ENCODE measurements around the gene ARMC2.
"Not testable (repeated sequence)": the region's sequence is repeated elsewhere in the genome, so short reads cannot be mapped to it uniquely, and the experiment has no call there.

Gene ARMC2

GRCh38 chr6:108884211-108885059 is 36.2 kb downstream of the ARMC2 start:
- TF ChIP-seq EZH2 (IDR thresholded peaks at IDR 0.05; ENCODE audit: borderline replicate concordance, low read length) (no peak), CTCF (IDR thresholded peaks at IDR 0.05; ENCODE audit: low read length) (no peak)
- no peaks in the 10 kb centered on the region for H3K79me2 ChIP-seq (ENCODE audit: insufficient read depth, low read length)
- no peaks in the 10 kb centered on the region for H4K20me1 ChIP-seq (ENCODE audit: insufficient read depth, low read length)

GRCh38 chr6:108888052-108888451 is 39.8 kb downstream of the ARMC2 start:
- H3K27me3 ChIP-seq (ENCODE audit: insufficient read depth, low read length): no peaks in the 10 kb centered on the region

More at GRCh38 chr6:108884211-108885059, 36.2 kb downstream of the ARMC2 start:
- Histone ChIP-seq H3K4me1 (ENCODE audit: insufficient read depth, low read length, severe bottlenecking) (no peaks in the 10 kb centered on the region), H3K9me3 (ENCODE audit: low read length) (no peaks in the 10 kb centered on the region), H3K4me3 (ENCODE audit: low read depth, low read length, poor library complexity, severe bottlenecking) (no peak overlapping the region), H3K4me2 (ENCODE audit: low read length) (no peak overlapping the region), H3K27ac (ENCODE audit: low read depth, low read length, poor library complexity, severe bottlenecking) (no peak overlapping the region), H3K9me2 (ENCODE audit: low read depth, low read length) (no peaks in the 10 kb centered on the region), H2AFZ (ENCODE audit: low read length) (no peak overlapping the region), H3F3A (ENCODE audit: insufficient read depth, low read length) (no peaks in the 10 kb centered on the region), H3K36me3 (ENCODE audit: insufficient read depth, low read length) (no peaks in the 10 kb centered on the region), H3K9ac (ENCODE audit: low read length) (no peak overlapping the region), H3K27me3 (ENCODE audit: insufficient read depth, low read length) (no peaks in the 10 kb centered on the region)

GRCh38 chr6:108888745-108889144 is 40.5 kb downstream of the ARMC2 start:
- TF ChIP-seq CTCF (IDR thresholded peaks at IDR 0.05; ENCODE audit: low read length) (no peak), EZH2 (IDR thresholded peaks at IDR 0.05; ENCODE audit: borderline replicate concordance, low read length) (no peak)
- no peak overlapping the region for H3K4me2 ChIP-seq (ENCODE audit: low read length)
- H3F3A ChIP-seq (ENCODE audit: insufficient read depth, low read length): no peaks in the 10 kb centered on the region

More at GRCh38 chr6:108888052-108888451, 39.8 kb downstream of the ARMC2 start:
- H3K9me2 ChIP-seq (ENCODE audit: low read depth, low read length): no peaks in the 10 kb centered on the region
- H3K27ac ChIP-seq (ENCODE audit: low read depth, low read length, poor library complexity, severe bottlenecking): no peak overlapping the region
- H3K79me2 ChIP-seq (ENCODE audit: insufficient read depth, low read length): no peaks in the 10 kb centered on the region
- no peaks in the 10 kb centered on the region for H3K4me1 ChIP-seq (ENCODE audit: insufficient read depth, low read length, severe bottlenecking)
- H2AFZ ChIP-seq (ENCODE audit: low read length): no peak overlapping the region
- H3K4me3 ChIP-seq (ENCODE audit: low read depth, low read length, poor library complexity, severe bottlenecking): no peak overlapping the region
- H3K9ac ChIP-seq (ENCODE audit: low read length): no peak overlapping the region
- no peaks in the 10 kb centered on the region for H3F3A ChIP-seq (ENCODE audit: insufficient read depth, low read length)
- no peaks in the 10 kb centered on the region for H4K20me1 ChIP-seq (ENCODE audit: insufficient read depth, low read length)
- no peak overlapping the region for H3K4me2 ChIP-seq (ENCODE audit: low read length)
- no peaks in the 10 kb centered on the region for H3K36me3 ChIP-seq (ENCODE audit: insufficient read depth, low read length)
- no peak for TF ChIP-seq CTCF (IDR thresholded peaks at IDR 0.05; ENCODE audit: low read length)
- H3K9me3 ChIP-seq (ENCODE audit: low read length): no peaks in the 10 kb centered on the region

GRCh38 chr6:108890898-108891297 is 42.7 kb downstream of the ARMC2 start:
- not testable (repeated sequence) for H3K9me2 ChIP-seq (ENCODE audit: low read depth, low read length); H3K9me3 ChIP-seq (ENCODE audit: low read length); H2AFZ ChIP-seq (ENCODE audit: low read length); H4K20me1 ChIP-seq (ENCODE audit: insufficient read depth, low read length); H3F3A ChIP-seq (ENCODE audit: insufficient read depth, low read length); H3K79me2 ChIP-seq (ENCODE audit: insufficient read depth, low read length); H3K36me3 ChIP-seq (ENCODE audit: insufficient read depth, low read length); H3K4me1 ChIP-seq (ENCODE audit: insufficient read depth, low read length, severe bottlenecking); H3K27me3 ChIP-seq (ENCODE audit: insufficient read depth, low read length); H3K4me3 ChIP-seq (ENCODE audit: low read depth, low read length, poor library complexity, severe bottlenecking); H3K27ac ChIP-seq (ENCODE audit: low read depth, low read length, poor library complexity, severe bottlenecking); H3K9ac ChIP-seq (ENCODE audit: low read length); H3K4me2 ChIP-seq (ENCODE audit: low read length)

More at GRCh38 chr6:108888745-108889144, 40.5 kb downstream of the ARMC2 start:
- Histone ChIP-seq H3K79me2 (ENCODE audit: insufficient read depth, low read length) (no peaks in the 10 kb centered on the region), H3K9me2 (ENCODE audit: low read depth, low read length) (no peaks in the 10 kb centered on the region), H3K9ac (ENCODE audit: low read length) (no peak overlapping the region), H3K36me3 (ENCODE audit: insufficient read depth, low read length) (no peaks in the 10 kb centered on the region), H4K20me1 (ENCODE audit: insufficient read depth, low read length) (no peaks in the 10 kb centered on the region), H3K4me1 (ENCODE audit: insufficient read depth, low read length, severe bottlenecking) (no peaks in the 10 kb centered on the region), H3K4me3 (ENCODE audit: low read depth, low read length, poor library complexity, severe bottlenecking) (no peak overlapping the region), H3K9me3 (ENCODE audit: low read length) (no peaks in the 10 kb centered on the region), H3K27ac (ENCODE audit: low read depth, low read length, poor library complexity, severe bottlenecking) (no peak overlapping the region), H3K27me3 (ENCODE audit: insufficient read depth, low read length) (no peaks in the 10 kb centered on the region), H2AFZ (ENCODE audit: low read length) (no peak overlapping the region)

Data from OCI-LY1 (cell line).